Mammary epithelial cell (primary cell): ENCODE data around the gene GID4.

ENCODE experiments used
- EZH2 ChIP-seq: IDR thresholded peaks from 2 replicates; pipeline ENCODE4 v1.6.1; 2012; ENCODE audit warnings: low read length, inconsistent platforms, borderline replicate concordance
- TF ChIP-seq, protein P1 (sequence below), 2 donors: IDR thresholded peaks in 1 of 2; conservative IDR thresholded peaks in 1 of 2; 2 replicates each; pipeline ENCODE4 v1.5.1; 2011 to 2012; ENCODE audit warnings: inconsistent platforms in 2 of 2, low read length in 2 of 2, mild to moderate bottlenecking in 2 of 2, control low read depth in 1 of 2, low read depth in 1 of 2; ENCODE audit not compliant: insufficient read depth in 1 of 2; ENCODE audit errors: extremely low read depth in 1 of 2

DNA sequence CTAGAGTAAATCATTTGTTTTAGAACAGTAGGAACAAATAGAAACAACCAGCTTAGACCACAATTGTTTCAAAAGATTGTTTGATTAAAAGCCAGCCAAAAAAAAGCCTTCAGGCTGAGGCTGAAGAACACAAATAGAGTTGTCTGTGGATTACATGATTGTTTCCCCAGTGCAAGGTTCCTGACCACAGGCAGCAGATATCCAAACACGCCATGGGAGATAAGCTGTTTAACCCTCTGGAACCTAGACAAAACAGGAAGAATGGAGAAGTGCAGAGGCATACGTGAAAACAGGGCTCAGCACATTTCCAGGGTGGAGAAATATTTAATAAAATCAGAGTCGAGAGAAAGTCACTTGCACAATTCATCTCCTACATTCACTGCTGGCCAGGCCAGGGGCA, 21.2 kb upstream of the GID4 start:
- TF ChIP-seq, protein P1, sequence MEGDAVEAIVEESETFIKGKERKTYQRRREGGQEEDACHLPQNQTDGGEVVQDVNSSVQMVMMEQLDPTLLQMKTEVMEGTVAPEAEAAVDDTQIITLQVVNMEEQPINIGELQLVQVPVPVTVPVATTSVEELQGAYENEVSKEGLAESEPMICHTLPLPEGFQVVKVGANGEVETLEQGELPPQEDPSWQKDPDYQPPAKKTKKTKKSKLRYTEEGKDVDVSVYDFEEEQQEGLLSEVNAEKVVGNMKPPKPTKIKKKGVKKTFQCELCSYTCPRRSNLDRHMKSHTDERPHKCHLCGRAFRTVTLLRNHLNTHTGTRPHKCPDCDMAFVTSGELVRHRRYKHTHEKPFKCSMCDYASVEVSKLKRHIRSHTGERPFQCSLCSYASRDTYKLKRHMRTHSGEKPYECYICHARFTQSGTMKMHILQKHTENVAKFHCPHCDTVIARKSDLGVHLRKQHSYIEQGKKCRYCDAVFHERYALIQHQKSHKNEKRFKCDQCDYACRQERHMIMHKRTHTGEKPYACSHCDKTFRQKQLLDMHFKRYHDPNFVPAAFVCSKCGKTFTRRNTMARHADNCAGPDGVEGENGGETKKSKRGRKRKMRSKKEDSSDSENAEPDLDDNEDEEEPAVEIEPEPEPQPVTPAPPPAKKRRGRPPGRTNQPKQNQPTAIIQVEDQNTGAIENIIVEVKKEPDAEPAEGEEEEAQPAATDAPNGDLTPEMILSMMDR (conservative IDR thresholded peaks at IDR 0.05 in 1 of 2, IDR thresholded peaks at IDR 0.05 in 1 of 2; ENCODE audit: extremely low read depth in 1 of 2, insufficient read depth in 1 of 2, low read depth in 1 of 2, low read length in 2 of 2): no peak
- no peak for TF ChIP-seq EZH2
